Measurements from ENCODE around the gene RGS8.

Gene RGS8

GRCh38 chr1:182688436-182689205 lies 4.2 kb upstream of the RGS8 start:
- TF ChIP-seq, protein P1, sequence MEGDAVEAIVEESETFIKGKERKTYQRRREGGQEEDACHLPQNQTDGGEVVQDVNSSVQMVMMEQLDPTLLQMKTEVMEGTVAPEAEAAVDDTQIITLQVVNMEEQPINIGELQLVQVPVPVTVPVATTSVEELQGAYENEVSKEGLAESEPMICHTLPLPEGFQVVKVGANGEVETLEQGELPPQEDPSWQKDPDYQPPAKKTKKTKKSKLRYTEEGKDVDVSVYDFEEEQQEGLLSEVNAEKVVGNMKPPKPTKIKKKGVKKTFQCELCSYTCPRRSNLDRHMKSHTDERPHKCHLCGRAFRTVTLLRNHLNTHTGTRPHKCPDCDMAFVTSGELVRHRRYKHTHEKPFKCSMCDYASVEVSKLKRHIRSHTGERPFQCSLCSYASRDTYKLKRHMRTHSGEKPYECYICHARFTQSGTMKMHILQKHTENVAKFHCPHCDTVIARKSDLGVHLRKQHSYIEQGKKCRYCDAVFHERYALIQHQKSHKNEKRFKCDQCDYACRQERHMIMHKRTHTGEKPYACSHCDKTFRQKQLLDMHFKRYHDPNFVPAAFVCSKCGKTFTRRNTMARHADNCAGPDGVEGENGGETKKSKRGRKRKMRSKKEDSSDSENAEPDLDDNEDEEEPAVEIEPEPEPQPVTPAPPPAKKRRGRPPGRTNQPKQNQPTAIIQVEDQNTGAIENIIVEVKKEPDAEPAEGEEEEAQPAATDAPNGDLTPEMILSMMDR (IDR thresholded peaks at IDR 0.05; ENCODE audit: insufficient read depth, low read depth, low read length, missing control alignments), result no peak
- peak; percentile 23 for DNase-seq (ENCODE audit: low read depth)

GRCh38 chr1:182687361-182687760 lies 3.0 kb upstream of the RGS8 start:
- no peak overlapping the region for H3K4me3 ChIP-seq (ENCODE audit: low read length)
- TF ChIP-seq, protein P1 (IDR thresholded peaks at IDR 0.05; ENCODE audit: insufficient read depth, low read depth, low read length, missing control alignments), result no peak
- DNase-seq (ENCODE audit: low read depth), result peak; percentile 59

More at GRCh38 chr1:182688436-182689205, 4.2 kb upstream of the RGS8 start:
- H3K4me3 ChIP-seq (ENCODE audit: low read length), result no peak overlapping the region

GRCh38 chr1:182686446-182686845 lies 2.1 kb upstream of the RGS8 start:
- TF ChIP-seq, protein P1 (IDR thresholded peaks at IDR 0.05; ENCODE audit: insufficient read depth, low read depth, low read length, missing control alignments), result no peak
- DNase-seq (ENCODE audit: low read depth), result no peak
- H3K4me3 ChIP-seq (ENCODE audit: low read length), result no peak overlapping the region

GRCh38 chr1:182685215-182685614 lies 828 bp upstream of the RGS8 start:
- H3K4me3 ChIP-seq (ENCODE audit: low read length), result no peak overlapping the region
- TF ChIP-seq, protein P1 (IDR thresholded peaks at IDR 0.05; ENCODE audit: insufficient read depth, low read depth, low read length, missing control alignments), result no peak

GRCh38 chr1:182682898-182683501 lies 1.4 kb downstream of the RGS8 start:
- no peak for DNase-seq (ENCODE audit: low read depth)
- no peak overlapping the region for H3K4me3 ChIP-seq (ENCODE audit: low read length)
- TF ChIP-seq, protein P1 (IDR thresholded peaks at IDR 0.05; ENCODE audit: insufficient read depth, low read depth, low read length, missing control alignments), result no peak

More at GRCh38 chr1:182685215-182685614, 828 bp upstream of the RGS8 start:
- DNase-seq (ENCODE audit: low read depth), result no peak

GRCh38 chr1:182682406-182682805 lies 2.0 kb downstream of the RGS8 start:
- no peak for DNase-seq (ENCODE audit: low read depth)
- H3K4me3 ChIP-seq (ENCODE audit: low read length), result no peak overlapping the region
- TF ChIP-seq, protein P1 (IDR thresholded peaks at IDR 0.05; ENCODE audit: insufficient read depth, low read depth, low read length, missing control alignments), result no peak

Data from epithelial cell of esophagus (primary cell).